H9 (cell line): ENCODE measurements around the gene HOXD11. TPM values are rescaled to one million over a fixed set of nuclear protein-coding genes. Genes with fewer than 3 reads are reported as not detected.

Experiments used
- DNase-seq: peaks from one replicate; pipeline ENCODE4 v3.0.0-alpha.2; 2017
- H2AFZ ChIP-seq: one replicate; pipeline ENCODE4 v1.6.1; 2013; ENCODE audit warnings: mild to moderate bottlenecking, low read length, control low read depth, moderate library complexity
- H2AK5ac ChIP-seq: 2 replicates; pipeline ENCODE4 v1.6.1; 2013; ENCODE audit warnings: low read length, control low read depth, mixed read lengths; ENCODE audit not compliant: insufficient read length
- H2BK120ac ChIP-seq: one replicate; pipeline ENCODE4 v1.6.1; 2013; ENCODE audit warnings: low read depth, mild to moderate bottlenecking, low read length, control low read depth, inconsistent platforms; ENCODE audit not compliant: poor library complexity, severe bottlenecking
- H2BK12ac ChIP-seq: 2 replicates; pipeline ENCODE4 v1.6.1; 2013; ENCODE audit warnings: low read length, control low read depth, mixed read lengths, low read depth; ENCODE audit not compliant: insufficient read length
- H2BK15ac ChIP-seq: 2 replicates; pipeline ENCODE4 v1.6.1; 2013; ENCODE audit warnings: low read depth, low read length, control low read depth
- H2BK20ac ChIP-seq: one replicate; pipeline ENCODE4 v1.6.1; 2013; ENCODE audit warnings: low read depth, mild to moderate bottlenecking, low read length, control low read depth, inconsistent platforms; ENCODE audit not compliant: poor library complexity, severe bottlenecking
- H2BK5ac ChIP-seq: 2 replicates; pipeline ENCODE4 v1.6.1; 2013; ENCODE audit warnings: low read length, control low read depth, mixed read lengths; ENCODE audit not compliant: insufficient read length
- H3K14ac ChIP-seq: 2 replicates; pipeline ENCODE4 v1.6.1; 2013; ENCODE audit warnings: low read length, control low read depth; ENCODE audit not compliant: insufficient read depth
- H3K18ac ChIP-seq: 2 replicates; pipeline ENCODE4 v1.6.1; 2013; ENCODE audit warnings: low read depth, mild to moderate bottlenecking, mixed read lengths, low read length, control low read depth; ENCODE audit not compliant: insufficient read length
- H3K23ac ChIP-seq: 2 replicates; pipeline ENCODE4 v1.6.1; 2013; ENCODE audit warnings: low read length, control low read depth, mixed read lengths, low read depth; ENCODE audit not compliant: insufficient read length
- H3K23me2 ChIP-seq: 2 replicates; pipeline ENCODE4 v1.6.1; 2013; ENCODE audit warnings: low read depth, mild to moderate bottlenecking, mixed read lengths, low read length, control low read depth; ENCODE audit not compliant: insufficient read length, poor library complexity, severe bottlenecking
- H3K27ac ChIP-seq: 2 replicates; pipeline ENCODE4 v1.5.1; 2013; ENCODE audit warnings: low read length, control low read depth, mixed read lengths, low read depth; ENCODE audit not compliant: insufficient read length
- H3K27me3 ChIP-seq: 2 replicates; pipeline ENCODE4 v1.6.1; 2013; ENCODE audit warnings: low read length, control low read depth, inconsistent platforms; ENCODE audit not compliant: insufficient read depth
- H3K4ac ChIP-seq: 2 replicates; pipeline ENCODE4 v1.6.1; 2013; ENCODE audit warnings: low read depth, mild to moderate bottlenecking, control low read depth, inconsistent platforms, low read length, moderate library complexity
- H3K4me1 ChIP-seq: 2 replicates; pipeline ENCODE4 v1.6.1; 2013; ENCODE audit warnings: low read length, control low read depth, inconsistent platforms; ENCODE audit not compliant: insufficient read depth
- H3K4me2 ChIP-seq: 2 replicates; pipeline ENCODE4 v1.6.1; 2013; ENCODE audit warnings: low read length, control low read depth, mixed read lengths; ENCODE audit not compliant: insufficient read length, insufficient read depth
- H3K56ac ChIP-seq: 2 replicates; pipeline ENCODE4 v1.6.1; 2013; ENCODE audit warnings: low read depth, mild to moderate bottlenecking, mixed read lengths, low read length, control low read depth; ENCODE audit not compliant: insufficient read length
- H3K79me1 ChIP-seq: 2 replicates; pipeline ENCODE4 v1.6.1; 2013; ENCODE audit warnings: low read depth, mild to moderate bottlenecking, moderate library complexity, low read length, control low read depth, inconsistent platforms; ENCODE audit not compliant: insufficient read depth, poor library complexity, severe bottlenecking
- H3K79me2 ChIP-seq: 2 replicates; pipeline ENCODE4 v1.6.1; 2013; ENCODE audit warnings: low read length, control low read depth, inconsistent platforms; ENCODE audit not compliant: insufficient read depth
- H3K9ac ChIP-seq: 2 replicates; pipeline ENCODE4 v1.6.1; 2013; ENCODE audit warnings: low read length, control low read depth, mixed read lengths; ENCODE audit not compliant: insufficient read length; ENCODE audit errors: extremely low read depth
- H3K9me3 ChIP-seq: one replicate; pipeline ENCODE4 v1.6.1; 2013; ENCODE audit warnings: low read depth, low read length, inconsistent platforms; ENCODE audit not compliant: control insufficient read depth
- H3T11ph ChIP-seq: one replicate; pipeline ENCODE4 v1.6.1; 2013; ENCODE audit warnings: mild to moderate bottlenecking, low read length, control low read depth, inconsistent platforms
- H4K20me1 ChIP-seq: one replicate; pipeline ENCODE4 v1.6.1; 2013; ENCODE audit not compliant: control insufficient read depth, insufficient read length, insufficient read depth
- H4K5ac ChIP-seq: 2 replicates; pipeline ENCODE4 v1.6.1; 2013; ENCODE audit warnings: low read depth, mild to moderate bottlenecking, mixed read lengths, low read length, control low read depth; ENCODE audit not compliant: insufficient read length
- H4K8ac ChIP-seq: replicated peaks from 2 replicates; pipeline ENCODE4 v1.6.1; 2013; ENCODE audit warnings: low read length, control low read depth, mixed read lengths, low read depth; ENCODE audit not compliant: insufficient read length
- H4K91ac ChIP-seq: 2 replicates; pipeline ENCODE4 v1.6.1; 2013; ENCODE audit warnings: low read depth, mild to moderate bottlenecking, moderate library complexity, mixed read lengths, low read length, control low read depth; ENCODE audit not compliant: insufficient read length
- H3K27ac Mint-ChIP-seq, 3 experiments: 2 replicates in 2 of 3; 3 replicates in 1 of 3; pipeline ENCODE4 v1.8.0; 2020 to 2021; ENCODE audit warnings: mixed read lengths in 3 of 3, mild to moderate bottlenecking in 1 of 3, moderate library complexity in 1 of 3
- H3K27me3 Mint-ChIP-seq: 2 replicates; pipeline ENCODE4 v1.8.0; 2021; ENCODE audit warnings: low read depth, mild to moderate bottlenecking, moderate library complexity, mixed read lengths
- H3K36me3 Mint-ChIP-seq, 3 experiments: 2 replicates in 2 of 3; 3 replicates in 1 of 3; pipeline ENCODE4 v1.8.0; 2020 to 2021; ENCODE audit warnings: low read depth in 3 of 3, mixed read lengths in 3 of 3; ENCODE audit not compliant: insufficient read depth in 1 of 3
- H3K4me1 Mint-ChIP-seq, 2 experiments: 2 replicates each; pipeline ENCODE4 v1.8.0; 2020; ENCODE audit warnings: mixed read lengths in 2 of 2
- H3K4me3 Mint-ChIP-seq, 2 experiments: 2 replicates in 1 of 2; 3 replicates in 1 of 2; pipeline ENCODE4 v1.8.0; 2020 to 2021; ENCODE audit warnings: mild to moderate bottlenecking in 2 of 2, mixed read lengths in 2 of 2, moderate library complexity in 1 of 2
- H3K9me3 Mint-ChIP-seq, 2 experiments: 2 replicates in 1 of 2; 3 replicates in 1 of 2; pipeline ENCODE4 v1.8.0; 2020; ENCODE audit warnings: mild to moderate bottlenecking in 2 of 2, mixed read lengths in 2 of 2, moderate library complexity in 1 of 2
- CTCF ChIP-seq: fragments of 200-600 bp; sonication (generic); conservative IDR thresholded peaks from 3 replicates; pipeline ENCODE4 v1.8.0; 2021; ENCODE audit warnings: antibody characterized with exemption, mild to moderate bottlenecking
- WGBS: extraction: QIAGEN DNeasy Blood & Tissue Kit; methylation state at CpG from one replicate; pipeline ENCODE4 v1.1.7; 2013; ENCODE audit warnings: missing lambda C conversion rate, low lambda C conversion rate, mixed read lengths; ENCODE audit not compliant: insufficient read length; ENCODE audit errors: extremely low coverage; 5-methylcytosine and 5-hydroxymethylcytosine counted together
- total RNA-seq: library from RNA; stranded (reverse); gene quantifications from 2 replicates; pipeline ENCODE4 v1.2.1, GENCODE V29; 2021

Gene HOXD11
- total RNA-seq, 1 experiment from 2014 or later = not detected

GRCh38 chr2:176091329-176092258 is 15.5 kb upstream of the HOXD11 start:
- H3K27ac Mint-ChIP-seq = no peak overlapping the region
- no peaks in the 10 kb centered on the region for H4K20me1 ChIP-seq
- H3K4me1 Mint-ChIP-seq = peaks cover 15 to 28% of the 10 kb centered on the region in 2 experiments

More at GRCh38 chr2:176091329-176092258, 15.5 kb upstream of the HOXD11 start:
- H3K27me3 ChIP-seq = peaks cover 93% of the 10 kb centered on the region
- no peak overlapping the region for H4K5ac ChIP-seq
- DNase-seq = peak; percentile 46
- H3K56ac ChIP-seq = no peak overlapping the region
- no peak overlapping the region for H3K18ac ChIP-seq
- Mint-ChIP-seq H3K27me3 (peaks cover 98% of the 10 kb centered on the region), H3K9me3 (peaks cover 11 to 20% of the 10 kb centered on the region in 2 experiments; a peak in 4 of 5 replicates), H3K36me3 (peaks cover 0 to 3% (median 0%) of the 10 kb centered on the region in 3 experiments; a peak in 2 of 7 replicates), H3K4me3 (peak overlapping the region; percentile 17 to 73; a peak in 4 of 5 replicates)
- no peak overlapping the region for H4K8ac ChIP-seq
- no peak overlapping the region for H2BK12ac ChIP-seq
- no peak overlapping the region for H3K9ac ChIP-seq
- peak overlapping the region; percentile 28 for H3K4me2 ChIP-seq
- H3K79me1 ChIP-seq = no peaks in the 10 kb centered on the region
- no peak overlapping the region for H3K14ac ChIP-seq
- no peaks in the 10 kb centered on the region for H3K23me2 ChIP-seq
- WGBS = no CpG with 5 or more reads among the region's 31 CpGs
- no peak overlapping the region for H2BK120ac ChIP-seq
- no peak overlapping the region for H2BK15ac ChIP-seq
- no peak for TF ChIP-seq CTCF
- no peaks in the 10 kb centered on the region for H3K79me2 ChIP-seq
- H3K4me1 ChIP-seq = peaks cover 3% of the 10 kb centered on the region; the same call in 1 of the 2 replicates
- H3T11ph ChIP-seq = no peak overlapping the region
- no peak overlapping the region for H3K4ac ChIP-seq
- no peaks in the 10 kb centered on the region for H3K9me3 ChIP-seq
- no peak overlapping the region for H2AFZ ChIP-seq
- no peak overlapping the region for H3K23ac ChIP-seq
- H3K27ac ChIP-seq = no peak overlapping the region
- no peak overlapping the region for H2BK20ac ChIP-seq
- no peak overlapping the region for H4K91ac ChIP-seq
- no peak overlapping the region for H2BK5ac ChIP-seq
- no peak overlapping the region for H2AK5ac ChIP-seq
